ENCODE data around the gene ZSCAN20.

DNA sequence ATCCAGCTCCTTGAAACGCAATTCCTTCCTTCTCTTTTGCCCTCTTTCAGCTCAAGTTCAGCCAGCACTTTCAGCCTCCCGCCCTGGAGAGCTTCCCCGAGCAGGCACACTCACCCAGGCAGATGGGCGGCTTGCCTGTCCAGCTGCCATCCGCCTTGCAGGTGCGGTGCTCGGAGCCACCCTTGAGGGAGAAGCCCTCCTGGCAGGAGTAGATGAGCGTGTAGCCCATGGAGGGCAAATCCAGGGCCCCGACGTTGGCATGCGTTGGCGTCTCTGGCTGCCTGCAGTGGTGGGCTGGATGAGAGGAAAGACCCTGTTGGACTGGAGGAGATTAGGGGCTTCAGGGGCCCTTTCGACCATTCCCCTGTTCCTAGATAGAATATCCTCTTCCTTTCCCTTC, 60.5 kb downstream of the ZSCAN20 start:
- no peak for TF ChIP-seq CTCF (optimal IDR thresholded peaks at IDR 0.05 in 1 of 3, IDR thresholded peaks at IDR 0.05 in 1 of 3, conservative IDR thresholded peaks at IDR 0.05 in 1 of 3; ENCODE audit: extremely low read depth in 1 of 3, insufficient read depth in 2 of 3, low read length in 3 of 3)
- TF ChIP-seq EZH2 (IDR thresholded peaks at IDR 0.05; ENCODE audit: low read length): no peak

Data from keratinocyte (primary cell).